Activated T-helper 2 cell treated with anti-CD3 and anti-CD28 coated beads, Interferon-gamma antibody, Interleukin-2, Interleukin-4, amounts not matched to agents 10 μg/mL and 5 μg/mL and 100 μg/mL, durations not matched to agents 14 hours and 24 hours and 36 hours (primary cell): Measurements from ENCODE around the gene VPS52. TPM values are rescaled to one million over a fixed set of nuclear protein-coding genes. Genes with fewer than 3 reads are reported as not detected.
"Not testable (repeated sequence)": the region's sequence is repeated elsewhere in the genome, so short reads cannot be mapped to it uniquely, and the experiment has no call there.

ENCODE experiments used
- DNase-seq: peaks from one replicate; pipeline ENCODE4 v3.0.0; 2021; ENCODE audit warnings: low spot score
- H3K27ac Mint-ChIP-seq: one replicate; pipeline ENCODE4 v1.8.0; 2021; ENCODE audit warnings: mixed read lengths
- H3K27me3 Mint-ChIP-seq: one replicate; pipeline ENCODE4 v1.8.0; 2021; ENCODE audit warnings: low read depth, mixed read lengths
- H3K36me3 Mint-ChIP-seq: one replicate; pipeline ENCODE4 v1.8.0; 2021; ENCODE audit warnings: low read depth, mixed read lengths
- H3K4me1 Mint-ChIP-seq: one replicate; pipeline ENCODE4 v1.8.0; 2021; ENCODE audit warnings: low read depth, mixed read lengths
- H3K4me3 Mint-ChIP-seq: one replicate; pipeline ENCODE4 v1.8.0; 2021; ENCODE audit warnings: low read depth, mild to moderate bottlenecking, moderate library complexity, mixed read lengths
- H3K9me3 Mint-ChIP-seq: one replicate; pipeline ENCODE4 v1.8.0; 2021; ENCODE audit warnings: mixed read lengths
- intact Hi-C: fragments of 100-400 bp; cut with micrococcal nuclease; formaldehyde crosslinking; loops from one replicate; pipeline ENCODE4 v1.15.1; 2023
- total RNA-seq: library from RNA; stranded (reverse); gene quantifications from 2 replicates; pipeline ENCODE4 v1.2.3, GENCODE V29; 2022

VPS52 gene
- total RNA-seq, 1 donor from 2014 or later = 56.7 TPM

- Mint-ChIP-seq H3K4me3 (peak overlapping the region; percentile 98), H3K36me3 (peaks cover 75% of the 10 kb centered on the region), H3K27ac (peak overlapping the region; percentile 58), H3K27me3 (no peaks in the 10 kb centered on the region), H3K9me3 (no peaks in the 10 kb centered on the region), H3K4me1 (peaks cover 39% of the 10 kb centered on the region)
- intact Hi-C loops = loop anchor here (10.0 kb wide), 1 partner anchor 151 kb away; the partner anchor contains the start of gene SYNGAP1
- no peak for DNase-seq
Observed at GRCh38 chr6:33273924-33274902, 2.5 kb upstream of the VPS52 start.

- H3K4me1 Mint-ChIP-seq = peaks cover 34% of the 10 kb centered on the region
- intact Hi-C loops = loop anchor here (10.0 kb wide), 1 partner anchor 151 kb away; the partner anchor contains the start of gene SYNGAP1
- H3K36me3 Mint-ChIP-seq = peaks cover 77% of the 10 kb centered on the region
Observed at GRCh38 chr6:33273129-33273923, 1.6 kb upstream of the VPS52 start.

GRCh38 chr6:33272275-33273128, 826 bp upstream of the VPS52 start:
- intact Hi-C loops = loop anchor here (1.0 to 10.0 kb wide), 2 partner anchors 51 to 152 kb away; partner anchors contain the start of gene SYNGAP1
- H3K4me3 Mint-ChIP-seq = peak overlapping the region; percentile 98
- no peaks in the 10 kb centered on the region for H3K27me3 Mint-ChIP-seq
- no peak for DNase-seq
- H3K27ac Mint-ChIP-seq = peak overlapping the region; percentile 100
- H3K36me3 Mint-ChIP-seq = peaks cover 81% of the 10 kb centered on the region
- peaks cover 31% of the 10 kb centered on the region for H3K4me1 Mint-ChIP-seq
- no peaks in the 10 kb centered on the region for H3K9me3 Mint-ChIP-seq

More at GRCh38 chr6:33273129-33273923, 1.6 kb upstream of the VPS52 start:
- Mint-ChIP-seq H3K27me3 (no peaks in the 10 kb centered on the region), H3K9me3 (no peaks in the 10 kb centered on the region), H3K4me3 (peak overlapping the region; percentile 98), H3K27ac (peak overlapping the region; percentile 100)
- no peak for DNase-seq

DNA sequence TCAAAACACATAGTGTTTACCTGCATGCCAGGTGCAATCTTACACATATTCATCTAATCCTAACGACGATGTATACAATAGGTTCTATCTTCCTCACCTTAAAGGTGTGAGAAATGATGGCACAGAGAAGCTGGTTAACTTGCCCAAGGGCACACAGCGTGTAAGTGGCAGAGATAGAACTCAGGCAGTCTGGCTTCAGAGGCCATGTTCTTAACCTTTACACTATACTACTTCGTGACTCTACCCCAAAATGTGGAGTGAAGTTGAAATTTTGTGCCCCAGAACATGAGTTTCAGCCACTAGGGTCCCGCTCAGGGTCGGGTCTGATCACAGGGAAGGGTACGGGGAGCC, 584 bp downstream of the VPS52 start:
- Mint-ChIP-seq H3K4me1 (peaks cover 25% of the 10 kb centered on the region), H3K4me3 (peak overlapping the region; percentile 98), H3K36me3 (peaks cover 85% of the 10 kb centered on the region), H3K27me3 (no peaks in the 10 kb centered on the region), H3K27ac (peak overlapping the region; percentile 100), H3K9me3 (no peaks in the 10 kb centered on the region)
- intact Hi-C loops = loop anchor here (1.0 to 10.0 kb wide), 5 partner anchors 18 to 154 kb away; partner anchors contain the start of genes PFDN6, RXRB, SLC39A7 and SYNGAP1
- no peak for DNase-seq

DNA sequence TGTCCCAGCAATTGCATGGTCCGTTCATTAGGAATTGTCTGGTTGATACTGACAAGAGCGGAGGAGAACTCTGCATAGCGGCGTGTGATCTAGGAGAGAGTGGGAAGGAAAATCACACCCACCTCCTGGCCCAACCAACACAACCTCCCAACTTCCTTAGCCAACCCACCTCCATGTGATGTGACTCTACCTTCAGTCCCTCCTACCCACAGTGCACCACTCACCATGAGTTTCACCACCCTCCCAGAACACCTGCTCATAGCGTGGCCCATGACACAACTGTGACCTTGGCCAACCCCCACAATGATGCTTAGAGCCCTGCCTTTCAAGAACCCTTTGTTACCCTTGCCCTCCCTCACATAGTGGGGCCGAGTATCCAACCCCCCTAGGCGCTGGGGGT, 7.7 kb downstream of the VPS52 start:
- H3K4me1 Mint-ChIP-seq = no peaks in the 10 kb centered on the region
- no peak overlapping the region for H3K4me3 Mint-ChIP-seq
- H3K36me3 Mint-ChIP-seq = peaks cover 77% of the 10 kb centered on the region
- H3K27ac Mint-ChIP-seq = no peak overlapping the region
- H3K9me3 Mint-ChIP-seq = no peaks in the 10 kb centered on the region
- H3K27me3 Mint-ChIP-seq = no peaks in the 10 kb centered on the region
- no peak for DNase-seq
- intact Hi-C loops = no loop called here

GRCh38 chr6:33262490-33262889, 9.2 kb downstream of the VPS52 start:
- H3K27me3 Mint-ChIP-seq, intact Hi-C loops, H3K4me3 Mint-ChIP-seq, H3K27ac Mint-ChIP-seq, H3K9me3 Mint-ChIP-seq, H3K4me1 Mint-ChIP-seq, DNase-seq: not testable (repeated sequence)
- H3K36me3 Mint-ChIP-seq = peaks cover 71% of the 10 kb centered on the region

DNA sequence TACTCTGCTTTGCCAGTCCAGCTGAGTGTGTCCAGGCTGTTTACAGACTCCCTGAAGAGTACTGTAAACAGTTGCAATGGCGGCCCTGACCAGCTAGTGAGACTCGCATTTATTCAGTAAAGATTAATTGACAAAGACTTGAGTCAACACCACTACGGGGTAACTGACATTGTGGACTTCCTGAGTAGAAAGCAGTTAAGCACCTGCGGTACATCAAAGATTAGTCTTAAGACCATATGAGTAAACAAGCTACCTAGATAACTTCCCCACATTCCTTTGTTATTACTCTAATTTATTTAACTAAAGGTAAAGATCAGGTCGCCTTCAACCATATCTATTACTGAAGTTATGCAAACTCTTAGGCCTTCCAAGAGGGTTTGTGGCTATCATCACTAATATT, 12.6 kb downstream of the VPS52 start:
- intact Hi-C loops = no loop called here

DNA sequence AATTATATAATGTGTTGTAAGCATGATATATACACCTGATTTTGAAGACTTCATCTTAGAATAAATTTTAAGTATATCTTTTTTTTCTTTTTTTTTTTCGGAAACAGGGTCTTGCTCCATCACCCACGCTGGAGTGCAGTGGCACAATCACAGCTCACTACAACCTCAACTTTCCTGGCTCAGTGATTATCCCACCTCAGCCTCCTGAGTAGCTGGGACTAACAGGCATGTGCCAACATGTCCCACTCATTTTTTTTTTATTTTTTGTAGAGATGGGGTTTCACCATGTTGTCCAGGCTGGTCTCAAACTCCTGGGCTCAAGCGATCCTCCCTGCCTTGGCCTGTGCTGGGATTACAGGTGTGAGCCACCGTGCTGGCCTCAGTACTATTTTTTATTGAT, 17.1 kb downstream of the VPS52 start:
- no peak for DNase-seq
- Mint-ChIP-seq H3K36me3 (peaks cover 45% of the 10 kb centered on the region), H3K4me3 (no peak overlapping the region), H3K27me3 (no peaks in the 10 kb centered on the region), H3K4me1 (peaks cover 23% of the 10 kb centered on the region), H3K9me3 (no peaks in the 10 kb centered on the region), H3K27ac (no peak overlapping the region)
- intact Hi-C loops = no loop called here

More for the DNA sequence above, 12.6 kb downstream of the VPS52 start:
- no peaks in the 10 kb centered on the region for H3K9me3 Mint-ChIP-seq
- peaks cover 48% of the 10 kb centered on the region for H3K36me3 Mint-ChIP-seq
- H3K4me3 Mint-ChIP-seq = no peak overlapping the region
- no peaks in the 10 kb centered on the region for H3K4me1 Mint-ChIP-seq
- no peak overlapping the region for H3K27ac Mint-ChIP-seq
- no peak for DNase-seq
- H3K27me3 Mint-ChIP-seq = no peaks in the 10 kb centered on the region

GRCh38 chr6:33252759-33253158, 18.9 kb downstream of the VPS52 start:
- Mint-ChIP-seq H3K36me3 (peaks cover 39% of the 10 kb centered on the region), H3K4me3 (no peak overlapping the region), H3K27ac (no peak overlapping the region), H3K27me3 (no peaks in the 10 kb centered on the region), H3K9me3 (no peaks in the 10 kb centered on the region), H3K4me1 (peaks cover 32% of the 10 kb centered on the region)
- intact Hi-C loops = no loop called here
- DNase-seq = no peak

- intact Hi-C loops = no loop called here
- no peak for DNase-seq
- H3K9me3 Mint-ChIP-seq = no peaks in the 10 kb centered on the region
- H3K27me3 Mint-ChIP-seq = no peaks in the 10 kb centered on the region
- H3K36me3 Mint-ChIP-seq = peaks cover 37% of the 10 kb centered on the region
- H3K4me1 Mint-ChIP-seq = peaks cover 32% of the 10 kb centered on the region
- H3K4me3 Mint-ChIP-seq = peak overlapping the region; percentile 38
- H3K27ac Mint-ChIP-seq = peak overlapping the region; percentile 66
Observed at GRCh38 chr6:33251395-33252012, 20.2 kb downstream of the VPS52 start.

DNA sequence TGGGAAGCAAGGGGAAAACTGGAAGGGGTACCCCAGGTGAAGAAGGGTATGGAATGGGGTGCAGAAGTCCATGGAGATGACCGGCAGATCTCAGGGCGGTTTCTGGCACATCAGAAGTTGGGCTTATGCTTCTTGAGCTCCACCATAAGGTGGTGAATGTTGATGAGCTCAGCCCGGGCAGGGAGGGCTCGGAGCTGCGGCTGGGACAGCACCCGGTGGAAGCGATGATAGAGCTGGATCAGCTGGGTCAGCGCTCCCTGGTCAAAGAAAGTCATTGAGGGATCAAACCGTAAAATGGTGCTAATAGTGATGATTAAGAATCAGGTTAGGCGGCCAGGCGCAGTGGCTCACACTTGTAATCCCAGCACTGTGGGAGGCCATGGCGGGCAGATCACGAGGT, 20.9 kb downstream of the VPS52 start:
- Mint-ChIP-seq H3K9me3 (no peaks in the 10 kb centered on the region), H3K4me3 (peak overlapping the region; percentile 88), H3K4me1 (peaks cover 32% of the 10 kb centered on the region), H3K36me3 (peaks cover 34% of the 10 kb centered on the region), H3K27me3 (no peaks in the 10 kb centered on the region), H3K27ac (peak overlapping the region; percentile 92)
- no peak for DNase-seq
- intact Hi-C loops = no loop called here
